Astrocyte (in vitro differentiated cells and primary cell): ENCODE results near the gene DNAH5. TPM values are rescaled to one million over a fixed set of nuclear protein-coding genes. Genes with fewer than 3 reads are reported as not detected.
"Not testable (repeated sequence)": the region's sequence is repeated elsewhere in the genome, so short reads cannot be mapped to it uniquely, and the experiment has no call there.

Experiments used
- DNase-seq: peaks from one replicate; pipeline ENCODE4 v3.0.0-alpha.2; 2010; ENCODE audit warnings: low read depth
- FAIRE-seq: peaks from 2 replicates; lab custom pipeline; 2011; peaks lifted over from hg19 to GRCh38; lab: Jason Lieb, UNC
- H2AFZ ChIP-seq: 2 replicates; pipeline ENCODE4 v1.6.0; 2012; ENCODE audit warnings: low read depth, low read length, inconsistent platforms
- H3K27ac ChIP-seq: 2 replicates; pipeline ENCODE4 v1.5.1; 2011; ENCODE audit warnings: low read depth, low read length, inconsistent platforms
- H3K27me3 ChIP-seq: 2 replicates; pipeline ENCODE4 v1.6.0; 2011; ENCODE audit warnings: low read length, inconsistent platforms; ENCODE audit not compliant: insufficient read depth
- H3K36me3 ChIP-seq: 2 replicates; pipeline ENCODE4 v1.5.1; 2011; ENCODE audit warnings: low read length, inconsistent platforms; ENCODE audit not compliant: insufficient read depth
- H3K4me1 ChIP-seq: 2 replicates; pipeline ENCODE4 v1.5.1; 2011; ENCODE audit warnings: low read length, inconsistent platforms; ENCODE audit not compliant: insufficient read depth
- H3K4me2 ChIP-seq: 2 replicates; pipeline ENCODE4 v1.6.0; 2012; ENCODE audit warnings: low read length, inconsistent platforms
- H3K4me3 ChIP-seq: 2 replicates; pipeline ENCODE4 v1.5.1; 2011; ENCODE audit warnings: low read depth, mild to moderate bottlenecking, low read length, inconsistent platforms; ENCODE audit not compliant: insufficient read depth
- H3K79me2 ChIP-seq: 2 replicates; pipeline ENCODE4 v1.6.0; 2012; ENCODE audit warnings: mild to moderate bottlenecking, low read length, inconsistent platforms; ENCODE audit not compliant: insufficient read depth
- H3K9ac ChIP-seq: 2 replicates; pipeline ENCODE4 v1.6.0; 2012; ENCODE audit warnings: mild to moderate bottlenecking, low read length, inconsistent platforms
- H3K9me3 ChIP-seq: 2 replicates; pipeline ENCODE4 v1.5.1; 2012; ENCODE audit warnings: low read depth, mild to moderate bottlenecking, low read length, inconsistent platforms; ENCODE audit not compliant: insufficient read depth
- H4K20me1 ChIP-seq: 2 replicates; pipeline ENCODE4 v1.6.0; 2012; ENCODE audit warnings: low read length, inconsistent platforms; ENCODE audit not compliant: insufficient read depth
- H3K27ac Mint-ChIP-seq: one replicate; pipeline ENCODE4 v1.8.0; 2021; ENCODE audit warnings: mild to moderate bottlenecking, mixed read lengths; ENCODE audit not compliant: unreplicated experiment
- H3K27me3 Mint-ChIP-seq: one replicate; pipeline ENCODE4 v1.8.0; 2021; ENCODE audit warnings: low read depth, mixed read lengths; ENCODE audit not compliant: unreplicated experiment
- H3K36me3 Mint-ChIP-seq: one replicate; pipeline ENCODE4 v1.8.0; 2021; ENCODE audit warnings: low read depth, mixed read lengths; ENCODE audit not compliant: unreplicated experiment
- H3K4me1 Mint-ChIP-seq: one replicate; pipeline ENCODE4 v1.8.0; 2021; ENCODE audit warnings: low read depth, mixed read lengths; ENCODE audit not compliant: unreplicated experiment
- H3K4me3 Mint-ChIP-seq: one replicate; pipeline ENCODE4 v1.8.0; 2021; ENCODE audit warnings: mild to moderate bottlenecking, moderate library complexity, mixed read lengths; ENCODE audit not compliant: unreplicated experiment
- H3K9me3 Mint-ChIP-seq: one replicate; pipeline ENCODE4 v1.8.0; 2021; ENCODE audit warnings: mild to moderate bottlenecking, mixed read lengths; ENCODE audit not compliant: unreplicated experiment
- CTCF ChIP-seq: IDR thresholded peaks from 2 replicates; pipeline ENCODE4 v1.5.1; 2011; ENCODE audit warnings: low read depth, mild to moderate bottlenecking, inconsistent platforms, low read length, moderate library complexity; ENCODE audit not compliant: insufficient read depth
- EZH2 ChIP-seq: IDR thresholded peaks from 2 replicates; pipeline ENCODE4 v1.6.1; 2012; ENCODE audit warnings: mild to moderate bottlenecking, low read length, inconsistent platforms; ENCODE audit not compliant: insufficient read depth
- total RNA-seq: library from RNA; stranded (reverse); gene quantifications from 2 replicates; pipeline ENCODE4 v1.2.1, GENCODE V29; 2021

Gene DNAH5
- total RNA-seq, 1 donor from 2014 or later = 3.4 TPM

GRCh38 chr5:13809921-13810320 is 134.6 kb downstream of the DNAH5 start:
- H3K27me3 Mint-ChIP-seq = no peaks in the 10 kb centered on the region
- Histone ChIP-seq H2AFZ (no peak overlapping the region), H3K4me1 (no peaks in the 10 kb centered on the region), H3K9ac (no peak overlapping the region), H3K27ac (no peak overlapping the region), H3K36me3 (no peaks in the 10 kb centered on the region), H3K4me2 (no peak overlapping the region), H4K20me1 (no peaks in the 10 kb centered on the region), H3K4me3 (no peak overlapping the region), H3K79me2 (no peaks in the 10 kb centered on the region), H3K27me3 (no peaks in the 10 kb centered on the region), H3K9me3 (no peaks in the 10 kb centered on the region)
- no peak for DNase-seq
- no peak for FAIRE-seq
- H3K27ac Mint-ChIP-seq = no peak overlapping the region
- peaks cover 2% of the 10 kb centered on the region for H3K36me3 Mint-ChIP-seq
- no peaks in the 10 kb centered on the region for H3K9me3 Mint-ChIP-seq
- no peak overlapping the region for H3K4me3 Mint-ChIP-seq
- no peaks in the 10 kb centered on the region for H3K4me1 Mint-ChIP-seq
- TF ChIP-seq EZH2 (no peak), CTCF (no peak)

GRCh38 chr5:13804336-13804735 is 140.2 kb downstream of the DNAH5 start:
- Mint-ChIP-seq H3K27me3 (no peaks in the 10 kb centered on the region), H3K27ac (no peak overlapping the region), H3K4me3 (no peak overlapping the region), H3K9me3 (no peaks in the 10 kb centered on the region), H3K36me3 (peaks cover 4% of the 10 kb centered on the region), H3K4me1 (no peaks in the 10 kb centered on the region)
- H3K27ac ChIP-seq = no peak overlapping the region
- no peaks in the 10 kb centered on the region for H3K9me3 ChIP-seq
- FAIRE-seq (no peak), DNase-seq (no peak)
- H3K9ac ChIP-seq = no peak overlapping the region
- no peaks in the 10 kb centered on the region for H3K27me3 ChIP-seq
- no peak overlapping the region for H2AFZ ChIP-seq
- H3K36me3 ChIP-seq = no peaks in the 10 kb centered on the region
- no peaks in the 10 kb centered on the region for H3K79me2 ChIP-seq
- H3K4me3 ChIP-seq = no peak overlapping the region
- H4K20me1 ChIP-seq = no peaks in the 10 kb centered on the region
- H3K4me2 ChIP-seq = no peak overlapping the region
- H3K4me1 ChIP-seq = no peaks in the 10 kb centered on the region
- TF ChIP-seq EZH2 = no peak
- TF ChIP-seq CTCF = no peak

GRCh38 chr5:13798569-13798968 is 145.9 kb downstream of the DNAH5 start:
- H4K20me1 ChIP-seq, H3K4me3 Mint-ChIP-seq, H3K4me1 ChIP-seq, DNase-seq, H3K27ac Mint-ChIP-seq, H3K36me3 ChIP-seq, H3K27ac ChIP-seq, H3K9me3 ChIP-seq, H3K9ac ChIP-seq, H3K36me3 Mint-ChIP-seq, H3K27me3 ChIP-seq, H3K79me2 ChIP-seq, FAIRE-seq, H3K4me2 ChIP-seq, H3K27me3 Mint-ChIP-seq, H3K4me1 Mint-ChIP-seq, H3K4me3 ChIP-seq, H2AFZ ChIP-seq, H3K9me3 Mint-ChIP-seq: not testable (repeated sequence)
